ENCODE measurements around the gene HIP1. TPM values are rescaled to one million over a fixed set of nuclear protein-coding genes. Genes with fewer than 3 reads are reported as not detected.
A peak's percentile ranks its signal among the peaks of the same experiment; 100 is the strongest.
"Not testable (repeated sequence)": the region's sequence is repeated elsewhere in the genome, so short reads cannot be mapped to it uniquely, and the experiment has no call there.

The HIP1 gene
- total RNA-seq, 1 donor from 2014 or later: 15.6 TPM

- DNase-seq (no peak), ATAC-seq (ENCODE audit: poor library complexity) (no peak)
Measured at GRCh38 chr7:75691793-75692543, 46.8 kb downstream of the HIP1 start.

GRCh38 chr7:75690121-75690523, 48.6 kb downstream of the HIP1 start:
- ATAC-seq (ENCODE audit: poor library complexity) (no peak), DNase-seq (no peak)
- intact Hi-C loops (cut with DNase I): no loop called here

More at GRCh38 chr7:75691793-75692543, 46.8 kb downstream of the HIP1 start:
- intact Hi-C loops (cut with DNase I): no loop called here

GRCh38 chr7:75689246-75690099, 49.3 kb downstream of the HIP1 start:
- no peak for DNase-seq
- intact Hi-C loops (cut with DNase I): no loop called here

GRCh38 chr7:75688200-75689136, 50.3 kb downstream of the HIP1 start:
- ATAC-seq (ENCODE audit: poor library complexity): peak; percentile 29
- intact Hi-C loops (cut with DNase I): no loop called here
- DNase-seq: peak; percentile 45

More at GRCh38 chr7:75689246-75690099, 49.3 kb downstream of the HIP1 start:
- ATAC-seq (ENCODE audit: poor library complexity): no peak

- no peak for DNase-seq
- intact Hi-C loops (cut with DNase I): no loop called here
Measured at GRCh38 chr7:75687246-75688088, 51.3 kb downstream of the HIP1 start.

GRCh38 chr7:75686551-75686950, 52.2 kb downstream of the HIP1 start:
- intact Hi-C loops (cut with DNase I): no loop called here
- ATAC-seq (ENCODE audit: poor library complexity) (no peak), DNase-seq (no peak)

More at GRCh38 chr7:75687246-75688088, 51.3 kb downstream of the HIP1 start:
- ATAC-seq (ENCODE audit: poor library complexity): no peak

- intact Hi-C loops (cut with DNase I); ATAC-seq (ENCODE audit: poor library complexity): not testable (repeated sequence)
Measured at GRCh38 chr7:75682052-75682451, 56.7 kb downstream of the HIP1 start.

GRCh38 chr7:75679060-75679459, 59.7 kb downstream of the HIP1 start:
- intact Hi-C loops (cut with DNase I): no loop called here
- ATAC-seq (ENCODE audit: poor library complexity) (no peak), DNase-seq (no peak)

More at GRCh38 chr7:75682052-75682451, 56.7 kb downstream of the HIP1 start:
- DNase-seq: not testable (repeated sequence)

- DNase-seq (no peak), ATAC-seq (ENCODE audit: poor library complexity) (no peak)
- intact Hi-C loops (cut with DNase I): no loop called here
Measured at GRCh38 chr7:75669579-75669978, 69.2 kb downstream of the HIP1 start.

- no peak for ATAC-seq (ENCODE audit: poor library complexity)
- DNase-seq: no peak
- intact Hi-C loops (cut with DNase I): no loop called here
Measured at GRCh38 chr7:75667938-75668337, 70.8 kb downstream of the HIP1 start.

GRCh38 chr7:75663302-75663907, 75.3 kb downstream of the HIP1 start:
- ATAC-seq (ENCODE audit: poor library complexity) (no peak), DNase-seq (no peak)
- intact Hi-C loops (cut with DNase I): no loop called here

GRCh38 chr7:75662579-75663301, 76.0 kb downstream of the HIP1 start:
- intact Hi-C loops (cut with DNase I): no loop called here
- ATAC-seq (ENCODE audit: poor library complexity) (no peak), DNase-seq (no peak)

GRCh38 chr7:75660566-75661215, 78.0 kb downstream of the HIP1 start:
- intact Hi-C loops (cut with DNase I): no loop called here
- DNase-seq (no peak), ATAC-seq (ENCODE audit: poor library complexity) (no peak)

- no peak for DNase-seq
- intact Hi-C loops (cut with DNase I): no loop called here
- ATAC-seq (ENCODE audit: poor library complexity): no peak
Measured at GRCh38 chr7:75658802-75659201, 79.9 kb downstream of the HIP1 start.

GRCh38 chr7:75658369-75658768, 80.4 kb downstream of the HIP1 start:
- no peak for ATAC-seq (ENCODE audit: poor library complexity)
- no peak for DNase-seq
- intact Hi-C loops (cut with DNase I): no loop called here

GRCh38 chr7:75657866-75658265, 80.9 kb downstream of the HIP1 start:
- no peak for ATAC-seq (ENCODE audit: poor library complexity)
- intact Hi-C loops (cut with DNase I): no loop called here
- no peak for DNase-seq

Measured in Right ventricle myocardium superior (tissue), 1 donor.